GM12878 (cell line): ENCODE data around the gene CUTC. TPM values are rescaled to one million over a fixed set of nuclear protein-coding genes. Genes with fewer than 3 reads are reported as not detected.

ENCODE experiments used
- ATF7 ChIP-seq: fragments of 450-650 bp; IDR thresholded peaks from 2 replicates; pipeline ENCODE4 v1.6.1; 2016; ENCODE audit warnings: low read depth, mild to moderate bottlenecking
- BRCA1 ChIP-seq: IDR thresholded peaks from 2 replicates; pipeline ENCODE4 v1.6.1; 2011; ENCODE audit warnings: low read depth, low read length, improper control_type of control experiment
- CBFB ChIP-seq: IDR thresholded peaks from 2 replicates; pipeline ENCODE4 v1.6.1; 2016; ENCODE audit warnings: antibody characterized with exemption, low read depth
- CREB1 ChIP-seq: IDR thresholded peaks from 2 replicates; pipeline ENCODE4 v1.6.1; 2012; ENCODE audit warnings: low read depth, mild to moderate bottlenecking, inconsistent platforms
- DPF2 ChIP-seq: fragments of 450-650 bp; IDR thresholded peaks from 2 replicates; pipeline ENCODE4 v1.6.1; 2017; ENCODE audit warnings: mild to moderate bottlenecking
- IRF4 ChIP-seq: IDR thresholded peaks from 2 replicates; pipeline ENCODE4 v1.6.1; 2011; ENCODE audit warnings: low read depth, low read length
- MTA3 ChIP-seq: IDR thresholded peaks from 2 replicates; pipeline ENCODE4 v1.6.1; 2012; ENCODE audit warnings: low read length, inconsistent platforms, borderline replicate concordance
- NR2C2 ChIP-seq: IDR thresholded peaks from 2 replicates; pipeline ENCODE4 v1.6.1; 2011; ENCODE audit warnings: borderline replicate concordance, low read depth; ENCODE audit not compliant: control insufficient read depth, insufficient read length
- RAD21 ChIP-seq: IDR thresholded peaks from 2 replicates; pipeline ENCODE4 v1.6.1; 2011; ENCODE audit warnings: mild to moderate bottlenecking, low read depth, low read length, moderate library complexity; ENCODE audit not compliant: insufficient read depth
- RELA ChIP-seq: fragments of 450-650 bp; IDR thresholded peaks from 2 replicates; pipeline ENCODE4 v1.8.0; 2014; ENCODE audit warnings: borderline replicate concordance; ENCODE audit not compliant: partially characterized antibody
- RFX5 ChIP-seq: IDR thresholded peaks from 2 replicates; pipeline ENCODE4 v1.6.1; 2011; ENCODE audit warnings: low read depth, low read length, improper control_type of control experiment
- RUNX3 ChIP-seq: IDR thresholded peaks from 2 replicates; pipeline ENCODE4 v1.6.1; 2012; ENCODE audit warnings: low read length, inconsistent platforms
- SIX5 ChIP-seq: IDR thresholded peaks from 2 replicates; pipeline ENCODE4 v1.6.1; 2011; ENCODE audit warnings: mild to moderate bottlenecking, low read depth, low read length, moderate library complexity; ENCODE audit not compliant: severe bottlenecking
- SPI1 ChIP-seq: IDR thresholded peaks from 2 replicates; pipeline ENCODE4 v1.6.1; 2011; ENCODE audit warnings: low read depth, mild to moderate bottlenecking, low read length, moderate library complexity, borderline replicate concordance; ENCODE audit not compliant: insufficient read depth
- SREBF2 ChIP-seq: IDR thresholded peaks from 2 replicates; pipeline ENCODE4 v1.6.1; 2012; ENCODE audit warnings: mild to moderate bottlenecking, low read length
- YBX1 ChIP-seq: fragments of 450-650 bp; IDR thresholded peaks from 2 replicates; pipeline ENCODE4 v1.6.1; 2016; ENCODE audit warnings: antibody characterized with exemption
- polyA plus RNA-seq, 11 experiments: library from polyadenylated mRNA; depleted of rRNA in 4 of 11; unstranded in 6 of 11; stranded (reverse) in 5 of 11; fragments of >200 nt; fragmentation: Nextera tagmentation in 4 of 11; fragmentation: Illumina TruSeq in 1 of 11; extraction: Ambion mirVana in 4 of 11; extraction: Trizol in 1 of 11; gene quantifications; 1 replicate in 1 of 11; 2 replicates in 10 of 11; pipeline versions ENCODE4 v1.2.1 to v1.2.3, GENCODE V29; 2011 to 2016; ENCODE audit warnings: inconsistent platforms in 2 of 11, missing spikeins in 2 of 11, low read depth in 1 of 11
- total RNA-seq, 4 experiments: library from RNA; depleted of rRNA in 3 of 4; stranded (reverse); fragments of >200 nt in 3 of 4; fragmentation: Illumina TruSeq in 1 of 4; extraction: Trizol in 1 of 4; gene quantifications; 2 replicates each; pipeline versions ENCODE4 v1.2.1 to v1.2.3, GENCODE V29; 2013 to 2021
- TF ChIP-seq, protein P1 (sequence below): IDR thresholded peaks from 2 replicates; pipeline ENCODE4 v1.6.1; 2012; ENCODE audit warnings: low read depth, low read length, improper control_type of control experiment
- TF ChIP-seq, protein P2 (sequence below): fragments of 450-650 bp; IDR thresholded peaks from 2 replicates; pipeline ENCODE4 v1.6.1; 2016; ENCODE audit warnings: mild to moderate bottlenecking
- TF ChIP-seq, protein P3 (sequence below): fragments of 450-650 bp; IDR thresholded peaks from 2 replicates; pipeline ENCODE4 v1.6.1; 2017; ENCODE audit warnings: borderline replicate concordance
- TF ChIP-seq, protein P4 (sequence below): fragments of 450-650 bp; IDR thresholded peaks from 2 replicates; pipeline ENCODE4 v1.6.1; 2017; ENCODE audit warnings: mild to moderate bottlenecking, moderate library complexity
- TF ChIP-seq, protein P5 (sequence below): IDR thresholded peaks from 2 replicates; pipeline ENCODE4 v1.6.1; 2011; ENCODE audit warnings: mild to moderate bottlenecking, low read depth, low read length, moderate library complexity; ENCODE audit not compliant: insufficient replicate concordance

Gene CUTC
- total and polyA plus RNA-seq, 10 of the 15 experiments (the other 5 are each of a cell fraction or from before 2014, with no cell fraction given) = 23.8 to 71.7 (median 40.8) TPM

DNA sequence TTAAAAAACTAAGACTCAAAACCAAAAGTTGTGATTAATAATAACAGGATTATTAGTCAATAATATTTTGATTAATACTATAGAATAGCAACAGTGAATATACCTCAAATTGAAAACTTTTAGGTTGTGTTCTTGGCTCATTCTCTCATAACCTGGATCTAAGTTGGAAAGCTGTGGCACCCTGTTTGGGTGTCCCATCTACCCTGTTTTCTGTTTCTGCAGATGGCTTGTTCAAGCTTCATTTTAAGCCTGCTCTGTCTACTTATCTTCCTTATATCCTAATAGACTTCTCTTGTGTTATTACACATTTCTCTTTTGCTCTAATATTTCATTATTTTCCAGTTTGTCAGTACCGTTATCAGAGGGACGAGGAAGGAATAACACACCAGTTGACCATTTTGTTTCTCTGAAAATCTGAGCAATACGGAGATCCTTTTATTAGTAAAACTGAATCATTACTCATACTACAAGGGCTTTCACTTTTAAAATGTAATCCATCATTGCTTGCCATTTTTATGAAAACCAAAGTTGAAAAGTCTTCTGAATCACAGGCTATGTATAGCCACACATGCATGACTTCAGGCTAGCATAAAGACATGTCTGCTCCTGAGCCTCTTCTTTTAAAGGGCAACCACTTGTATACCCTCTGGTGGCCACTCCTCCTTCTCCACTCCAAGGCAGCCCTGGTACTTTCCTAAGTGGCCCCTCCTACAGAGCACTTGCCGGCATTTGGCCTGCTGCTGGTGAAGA is 22.4 kb upstream of the CUTC start (continued):
- TF ChIP-seq CREB1 = peak; percentile 41; the same call in 1 of the 2 replicates
- TF ChIP-seq IRF4 = peak; percentile 87
- TF ChIP-seq, protein P1, sequence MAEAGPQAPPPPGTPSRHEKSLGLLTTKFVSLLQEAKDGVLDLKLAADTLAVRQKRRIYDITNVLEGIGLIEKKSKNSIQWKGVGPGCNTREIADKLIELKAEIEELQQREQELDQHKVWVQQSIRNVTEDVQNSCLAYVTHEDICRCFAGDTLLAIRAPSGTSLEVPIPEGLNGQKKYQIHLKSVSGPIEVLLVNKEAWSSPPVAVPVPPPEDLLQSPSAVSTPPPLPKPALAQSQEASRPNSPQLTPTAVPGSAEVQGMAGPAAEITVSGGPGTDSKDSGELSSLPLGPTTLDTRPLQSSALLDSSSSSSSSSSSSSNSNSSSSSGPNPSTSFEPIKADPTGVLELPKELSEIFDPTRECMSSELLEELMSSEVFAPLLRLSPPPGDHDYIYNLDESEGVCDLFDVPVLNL = no peak
- TF ChIP-seq, protein P2, sequence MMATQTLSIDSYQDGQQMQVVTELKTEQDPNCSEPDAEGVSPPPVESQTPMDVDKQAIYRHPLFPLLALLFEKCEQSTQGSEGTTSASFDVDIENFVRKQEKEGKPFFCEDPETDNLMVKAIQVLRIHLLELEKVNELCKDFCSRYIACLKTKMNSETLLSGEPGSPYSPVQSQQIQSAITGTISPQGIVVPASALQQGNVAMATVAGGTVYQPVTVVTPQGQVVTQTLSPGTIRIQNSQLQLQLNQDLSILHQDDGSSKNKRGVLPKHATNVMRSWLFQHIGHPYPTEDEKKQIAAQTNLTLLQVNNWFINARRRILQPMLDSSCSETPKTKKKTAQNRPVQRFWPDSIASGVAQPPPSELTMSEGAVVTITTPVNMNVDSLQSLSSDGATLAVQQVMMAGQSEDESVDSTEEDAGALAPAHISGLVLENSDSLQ = peak; percentile 93
- TF ChIP-seq NR2C2 = no peak
- TF ChIP-seq SIX5 = no peak
- no peak for TF ChIP-seq BRCA1
- TF ChIP-seq, protein P3, sequence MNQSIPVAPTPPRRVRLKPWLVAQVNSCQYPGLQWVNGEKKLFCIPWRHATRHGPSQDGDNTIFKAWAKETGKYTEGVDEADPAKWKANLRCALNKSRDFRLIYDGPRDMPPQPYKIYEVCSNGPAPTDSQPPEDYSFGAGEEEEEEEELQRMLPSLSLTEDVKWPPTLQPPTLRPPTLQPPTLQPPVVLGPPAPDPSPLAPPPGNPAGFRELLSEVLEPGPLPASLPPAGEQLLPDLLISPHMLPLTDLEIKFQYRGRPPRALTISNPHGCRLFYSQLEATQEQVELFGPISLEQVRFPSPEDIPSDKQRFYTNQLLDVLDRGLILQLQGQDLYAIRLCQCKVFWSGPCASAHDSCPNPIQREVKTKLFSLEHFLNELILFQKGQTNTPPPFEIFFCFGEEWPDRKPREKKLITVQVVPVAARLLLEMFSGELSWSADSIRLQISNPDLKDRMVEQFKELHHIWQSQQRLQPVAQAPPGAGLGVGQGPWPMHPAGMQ = no peak
- peak; percentile 70 for TF ChIP-seq RUNX3
- peak; percentile 90 for TF ChIP-seq ATF7
- no peak for TF ChIP-seq YBX1
- TF ChIP-seq RAD21 = 0 out of 2 replicates have a peak, but pooled peaks have one; percentile 13
- TF ChIP-seq, protein P4, sequence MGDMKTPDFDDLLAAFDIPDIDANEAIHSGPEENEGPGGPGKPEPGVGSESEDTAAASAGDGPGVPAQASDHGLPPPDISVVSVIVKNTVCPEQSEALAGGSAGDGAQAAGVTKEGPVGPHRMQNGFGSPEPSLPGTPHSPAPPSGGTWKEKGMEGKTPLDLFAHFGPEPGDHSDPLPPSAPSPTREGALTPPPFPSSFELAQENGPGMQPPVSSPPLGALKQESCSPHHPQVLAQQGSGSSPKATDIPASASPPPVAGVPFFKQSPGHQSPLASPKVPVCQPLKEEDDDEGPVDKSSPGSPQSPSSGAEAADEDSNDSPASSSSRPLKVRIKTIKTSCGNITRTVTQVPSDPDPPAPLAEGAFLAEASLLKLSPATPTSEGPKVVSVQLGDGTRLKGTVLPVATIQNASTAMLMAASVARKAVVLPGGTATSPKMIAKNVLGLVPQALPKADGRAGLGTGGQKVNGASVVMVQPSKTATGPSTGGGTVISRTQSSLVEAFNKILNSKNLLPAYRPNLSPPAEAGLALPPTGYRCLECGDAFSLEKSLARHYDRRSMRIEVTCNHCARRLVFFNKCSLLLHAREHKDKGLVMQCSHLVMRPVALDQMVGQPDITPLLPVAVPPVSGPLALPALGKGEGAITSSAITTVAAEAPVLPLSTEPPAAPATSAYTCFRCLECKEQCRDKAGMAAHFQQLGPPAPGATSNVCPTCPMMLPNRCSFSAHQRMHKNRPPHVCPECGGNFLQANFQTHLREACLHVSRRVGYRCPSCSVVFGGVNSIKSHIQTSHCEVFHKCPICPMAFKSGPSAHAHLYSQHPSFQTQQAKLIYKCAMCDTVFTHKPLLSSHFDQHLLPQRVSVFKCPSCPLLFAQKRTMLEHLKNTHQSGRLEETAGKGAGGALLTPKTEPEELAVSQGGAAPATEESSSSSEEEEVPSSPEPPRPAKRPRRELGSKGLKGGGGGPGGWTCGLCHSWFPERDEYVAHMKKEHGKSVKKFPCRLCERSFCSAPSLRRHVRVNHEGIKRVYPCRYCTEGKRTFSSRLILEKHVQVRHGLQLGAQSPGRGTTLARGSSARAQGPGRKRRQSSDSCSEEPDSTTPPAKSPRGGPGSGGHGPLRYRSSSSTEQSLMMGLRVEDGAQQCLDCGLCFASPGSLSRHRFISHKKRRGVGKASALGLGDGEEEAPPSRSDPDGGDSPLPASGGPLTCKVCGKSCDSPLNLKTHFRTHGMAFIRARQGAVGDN = no peak
- TF ChIP-seq DPF2 = peak; percentile 64; the same call in 1 of the 2 replicates
- TF ChIP-seq, protein P5, sequence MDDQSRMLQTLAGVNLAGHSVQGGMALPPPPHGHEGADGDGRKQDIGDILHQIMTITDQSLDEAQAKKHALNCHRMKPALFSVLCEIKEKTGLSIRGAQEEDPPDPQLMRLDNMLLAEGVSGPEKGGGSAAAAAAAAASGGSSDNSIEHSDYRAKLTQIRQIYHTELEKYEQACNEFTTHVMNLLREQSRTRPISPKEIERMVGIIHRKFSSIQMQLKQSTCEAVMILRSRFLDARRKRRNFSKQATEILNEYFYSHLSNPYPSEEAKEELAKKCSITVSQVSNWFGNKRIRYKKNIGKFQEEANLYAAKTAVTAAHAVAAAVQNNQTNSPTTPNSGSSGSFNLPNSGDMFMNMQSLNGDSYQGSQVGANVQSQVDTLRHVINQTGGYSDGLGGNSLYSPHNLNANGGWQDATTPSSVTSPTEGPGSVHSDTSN = peak; percentile 73
- no peak for TF ChIP-seq SPI1
- no peak for TF ChIP-seq SREBF2
- no peak for TF ChIP-seq MTA3
- TF ChIP-seq RFX5 = no peak
- 0 out of 2 replicates have a peak, but pooled peaks have one; percentile 18 for TF ChIP-seq CBFB
- no peak for TF ChIP-seq RELA
